Gastrocnemius medialis (tissue), 4 donors: Measurements from ENCODE around the gene NACC1. TPM values are rescaled to one million over a fixed set of nuclear protein-coding genes. Genes with fewer than 3 reads are reported as not detected.

Experiments used
- ATAC-seq, 2 donors: fragments of 150-250 bp; one replicate each; pipeline ENCODE4 v1.9.1; 2016
- DNase-seq, 2 donors: peaks; one replicate each; pipeline ENCODE4 v3.0.0-alpha.2; 2019
- H3K27ac ChIP-seq, 4 donors: fragments of 200-600 bp; sonication (generic); 1 replicate in 1 of 4; 2 replicates in 3 of 4; pipeline ENCODE4 v1.5.1; 2016 to 2018; ENCODE audit warnings: mild to moderate bottlenecking in 2 of 4, moderate library complexity in 1 of 4
- H3K27me3 ChIP-seq, 3 donors: fragments of 200-600 bp; sonication (generic) in 2 of 3; 1 replicate in 1 of 3; 2 replicates in 2 of 3; pipeline versions ENCODE4 v1.5.1 to v1.6.0; 2016 to 2019; ENCODE audit warnings: mild to moderate bottlenecking in 1 of 3, moderate library complexity in 1 of 3
- H3K36me3 ChIP-seq, 2 donors: fragments of 200-600 bp; sonication (generic) in 1 of 2; one replicate each; pipeline ENCODE4 v1.5.1; 2017 to 2018
- H3K4me1 ChIP-seq, 2 donors: fragments of 200-600 bp; sonication (generic) in 1 of 2; one replicate each; pipeline ENCODE4 v1.5.1; 2016 to 2017; ENCODE audit warnings: mild to moderate bottlenecking in 2 of 2
- H3K4me3 ChIP-seq, 4 donors: fragments of 200-600 bp; sonication (generic) in 3 of 4; 1 replicate in 1 of 4; 2 replicates in 3 of 4; pipeline ENCODE4 v1.5.1; 2016 to 2019; ENCODE audit warnings: mild to moderate bottlenecking in 2 of 4
- H3K9me3 ChIP-seq, 3 donors: fragments of 200-600 bp; sonication (generic) in 2 of 3; 1 replicate in 1 of 3; 2 replicates in 2 of 3; pipeline ENCODE4 v1.5.1; 2016 to 2019
- POLR2A ChIP-seq, 2 donors: fragments of 450-650 bp; IDR thresholded peaks; one replicate each; pipeline ENCODE4 v1.6.1; 2017; ENCODE audit warnings: antibody characterized with exemption in 2 of 2, mild to moderate bottlenecking in 2 of 2, moderate library complexity in 2 of 2
- in situ Hi-C, 4 donors: fragments of 200-750 bp; cut with MboI; loops; one replicate each; pipeline versions ENCODE4 v1.15.0 to v1.8.0; 2017; ENCODE audit warnings: low sequenced_read_pairs in 4 of 4
- intact Hi-C: fragments of 100-400 bp; cut with DNase I; formaldehyde crosslinking; loops from one replicate; pipeline ENCODE4 v1.15.1; 2023; ENCODE audit warnings: low total_unique reads
- total RNA-seq, 4 donors: library from RNA; depleted of rRNA; stranded (reverse); fragments of >200 nt; gene quantifications; one replicate each; pipeline versions ENCODE4 v1.1.0 to v1.2.3, GENCODE V29; 2016
- TF ChIP-seq, protein P1 (sequence below), 5 experiments: fragments of 450-650 bp in 3 of 5; fragments of 200-600 bp in 2 of 5; sonication (generic) in 2 of 5; IDR thresholded peaks in 4 of 5; conservative IDR thresholded peaks in 1 of 5; 1 replicate in 4 of 5; 2 replicates in 1 of 5; pipeline ENCODE4 v1.5.1; 2016 to 2019; ENCODE audit warnings: antibody characterized with exemption in 5 of 5, mild to moderate bottlenecking in 3 of 5, moderate library complexity in 3 of 5

The NACC1 gene
- total RNA-seq, 4 donors from 2014 or later, result 36.3 to 81.3 (median 49.4) TPM

DNA sequence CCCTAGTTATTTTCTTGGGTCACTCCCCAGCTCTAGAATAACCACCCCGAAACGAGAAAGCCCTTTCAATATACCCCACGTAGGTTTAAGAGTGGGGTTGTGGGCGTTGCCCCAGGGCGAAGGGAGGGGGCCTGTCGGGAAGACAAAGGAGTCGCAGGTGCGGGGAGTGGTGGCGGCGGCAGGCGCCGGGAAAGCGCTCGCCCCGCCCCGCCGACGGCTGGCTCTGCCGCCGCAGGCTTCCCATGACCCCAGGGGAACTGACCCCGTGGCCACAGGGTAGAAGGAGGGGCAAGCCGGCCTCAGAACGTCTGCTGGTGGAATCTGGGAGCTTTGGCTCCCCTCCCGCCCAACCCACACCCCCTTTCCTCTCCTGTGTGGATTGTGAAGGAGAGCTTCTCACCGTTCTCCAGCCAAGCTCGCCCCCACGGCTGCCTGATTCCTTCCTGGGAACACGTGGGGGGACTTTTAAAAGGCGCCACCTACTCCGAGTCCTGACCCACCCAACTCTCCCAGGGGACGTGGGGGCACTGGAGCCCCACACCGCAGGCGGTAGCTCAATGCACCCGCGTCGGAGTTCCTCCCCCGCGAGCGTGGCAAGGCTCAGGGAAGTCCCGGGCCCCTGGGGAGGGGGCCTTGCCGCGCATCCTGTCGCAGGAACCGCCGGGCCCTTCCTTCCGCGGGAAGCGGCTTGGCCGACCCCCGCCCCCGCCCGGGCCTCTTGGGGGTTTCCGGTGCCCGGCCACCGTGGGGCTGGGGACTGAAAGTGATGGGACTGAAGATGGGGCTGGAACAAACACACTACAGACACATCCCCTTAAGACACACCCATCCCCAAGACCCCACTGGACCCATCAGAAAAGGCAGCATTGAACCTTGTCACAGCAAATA, 37.7 kb downstream of the NACC1 start:
- in situ Hi-C loops, result no loop called here
- Histone ChIP-seq H3K4me1 (peaks cover 21 to 29% of the 10 kb centered on the region in 2 donors), H3K36me3 (no peaks in the 10 kb centered on the region), H3K27ac (peak overlapping the region; percentile 96 to 99 (median 98)), H3K27me3 (peaks cover 0 to 25% (median 14%) of the 10 kb centered on the region in 3 donors), H3K4me3 (peak overlapping the region; percentile 56 to 94 (median 91)), H3K9me3 (no peaks in the 10 kb centered on the region)
- ATAC-seq (no peak), DNase-seq (peak; percentile 40 to 69)
- intact Hi-C loops, result no loop called here
- TF ChIP-seq, protein P1, sequence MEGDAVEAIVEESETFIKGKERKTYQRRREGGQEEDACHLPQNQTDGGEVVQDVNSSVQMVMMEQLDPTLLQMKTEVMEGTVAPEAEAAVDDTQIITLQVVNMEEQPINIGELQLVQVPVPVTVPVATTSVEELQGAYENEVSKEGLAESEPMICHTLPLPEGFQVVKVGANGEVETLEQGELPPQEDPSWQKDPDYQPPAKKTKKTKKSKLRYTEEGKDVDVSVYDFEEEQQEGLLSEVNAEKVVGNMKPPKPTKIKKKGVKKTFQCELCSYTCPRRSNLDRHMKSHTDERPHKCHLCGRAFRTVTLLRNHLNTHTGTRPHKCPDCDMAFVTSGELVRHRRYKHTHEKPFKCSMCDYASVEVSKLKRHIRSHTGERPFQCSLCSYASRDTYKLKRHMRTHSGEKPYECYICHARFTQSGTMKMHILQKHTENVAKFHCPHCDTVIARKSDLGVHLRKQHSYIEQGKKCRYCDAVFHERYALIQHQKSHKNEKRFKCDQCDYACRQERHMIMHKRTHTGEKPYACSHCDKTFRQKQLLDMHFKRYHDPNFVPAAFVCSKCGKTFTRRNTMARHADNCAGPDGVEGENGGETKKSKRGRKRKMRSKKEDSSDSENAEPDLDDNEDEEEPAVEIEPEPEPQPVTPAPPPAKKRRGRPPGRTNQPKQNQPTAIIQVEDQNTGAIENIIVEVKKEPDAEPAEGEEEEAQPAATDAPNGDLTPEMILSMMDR (IDR thresholded peaks at IDR 0.05 in 4 of 5, conservative IDR thresholded peaks at IDR 0.05 in 1 of 5), result no peak
- TF ChIP-seq POLR2A (IDR thresholded peaks at IDR 0.05), result peak; percentile 16 to 28

DNA sequence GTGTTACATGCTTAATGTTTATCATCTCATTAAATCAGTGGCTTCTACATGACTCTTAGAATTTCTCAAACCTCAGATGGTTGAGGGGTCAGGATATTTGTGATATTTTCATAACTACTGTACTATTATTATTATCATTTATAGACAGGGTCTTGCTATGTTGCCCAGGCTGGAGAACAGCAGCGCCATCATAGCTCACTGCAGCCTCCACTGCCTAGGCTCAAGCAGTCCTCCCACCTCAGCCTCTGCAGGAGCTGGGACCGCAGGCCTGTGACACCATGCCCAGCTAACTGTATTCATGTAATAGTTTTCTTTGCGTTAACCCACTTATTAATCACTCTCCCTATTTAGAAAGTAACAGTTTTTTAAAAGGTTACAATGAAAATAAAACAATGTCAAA, 41.6 kb downstream of the NACC1 start:
- ATAC-seq (no peak), DNase-seq (no peak)
- in situ Hi-C loops, result no loop called here
- H3K36me3 ChIP-seq, result no peaks in the 10 kb centered on the region
- no peak for TF ChIP-seq POLR2A (IDR thresholded peaks at IDR 0.05)
- TF ChIP-seq, protein P1 (IDR thresholded peaks at IDR 0.05 in 4 of 5, conservative IDR thresholded peaks at IDR 0.05 in 1 of 5), result no peak
- peaks cover 0 to 11% (median 11%) of the 10 kb centered on the region in 3 donors for H3K27me3 ChIP-seq
- no peak overlapping the region for H3K27ac ChIP-seq
- no peak overlapping the region for H3K4me3 ChIP-seq
- H3K4me1 ChIP-seq, result peaks cover 22 to 32% of the 10 kb centered on the region in 2 donors
- H3K9me3 ChIP-seq, result no peaks in the 10 kb centered on the region
- intact Hi-C loops, result no loop called here

DNA sequence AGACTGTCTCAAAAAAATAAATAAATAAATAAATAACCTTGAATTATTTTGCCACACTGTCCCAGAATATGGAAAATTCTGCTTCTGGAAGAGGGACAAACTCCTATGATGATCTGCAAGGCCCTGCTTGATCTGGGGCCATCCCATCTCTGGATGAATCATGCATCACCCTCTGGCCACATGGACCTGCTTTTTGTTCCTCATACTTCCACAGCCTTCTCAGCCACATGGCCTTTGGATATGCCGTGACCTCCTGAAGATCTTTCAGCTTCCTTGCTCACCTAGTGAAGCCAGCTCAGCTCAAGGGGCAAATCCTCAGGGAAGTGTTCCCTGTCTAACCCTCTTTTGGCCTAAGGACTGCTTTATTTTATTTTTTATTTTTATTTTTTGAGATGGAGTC, 42.5 kb downstream of the NACC1 start:
- Histone ChIP-seq H3K4me3 (no peak overlapping the region), H3K27me3 (peaks cover 0 to 5% (median 4%) of the 10 kb centered on the region in 3 donors), H3K27ac (no peak overlapping the region), H3K9me3 (no peaks in the 10 kb centered on the region), H3K36me3 (no peaks in the 10 kb centered on the region), H3K4me1 (peaks cover 23 to 26% of the 10 kb centered on the region in 2 donors)
- no peak for TF ChIP-seq POLR2A (IDR thresholded peaks at IDR 0.05)
- TF ChIP-seq, protein P1 (IDR thresholded peaks at IDR 0.05 in 4 of 5, conservative IDR thresholded peaks at IDR 0.05 in 1 of 5), result no peak
- in situ Hi-C loops, result no loop called here
- DNase-seq (no peak), ATAC-seq (no peak)
- intact Hi-C loops, result no loop called here

DNA sequence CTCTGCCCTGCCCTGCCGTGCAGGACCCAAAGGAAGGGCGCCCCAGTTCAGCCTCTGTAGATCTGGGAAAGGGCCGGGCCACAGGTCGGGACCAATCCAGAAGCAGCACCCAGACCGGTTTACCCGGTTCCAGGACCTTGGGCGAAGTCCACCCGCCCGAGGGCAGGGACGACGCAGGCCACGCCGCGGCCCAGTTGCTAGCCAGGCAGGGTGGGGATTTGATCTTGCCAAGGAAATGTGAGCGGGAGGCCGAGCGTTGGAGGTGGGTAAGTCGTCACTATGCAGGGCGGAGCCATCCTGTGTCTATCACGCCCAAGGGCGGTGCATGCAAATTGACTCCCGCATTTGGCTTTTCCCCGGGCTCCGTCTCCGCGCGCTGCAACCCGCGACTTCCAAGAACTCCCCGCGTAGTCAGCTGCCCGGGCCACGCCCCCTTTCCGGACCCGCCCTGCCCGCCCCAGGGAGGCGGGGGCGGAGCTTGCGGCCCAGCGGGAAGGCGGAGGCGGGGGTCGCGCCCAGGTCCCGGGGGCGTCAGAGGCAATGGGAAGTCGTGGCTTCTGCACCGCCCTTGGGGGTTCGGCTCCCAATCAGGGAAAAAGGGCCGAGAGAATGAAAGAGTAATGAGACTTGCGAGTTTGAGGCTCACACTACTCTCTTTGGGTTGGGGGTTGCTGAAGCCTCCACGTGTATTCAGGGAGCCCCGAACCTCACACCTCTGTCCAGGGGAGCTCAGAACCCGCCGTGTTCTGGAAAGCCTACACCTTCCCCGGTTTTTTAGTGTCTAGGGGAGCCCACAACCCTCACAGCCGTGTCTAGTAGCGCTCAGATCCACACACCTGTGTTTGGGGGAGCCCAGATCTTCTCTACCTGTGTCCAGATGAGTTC, 44.9 kb downstream of the NACC1 start:
- H3K4me1 ChIP-seq, result peaks cover 14 to 26% of the 10 kb centered on the region in 2 donors
- H3K36me3 ChIP-seq, result no peaks in the 10 kb centered on the region
- ATAC-seq, result peak; percentile 95 to 96
- H3K27me3 ChIP-seq, result no peaks in the 10 kb centered on the region
- in situ Hi-C loops, result no loop called here
- intact Hi-C loops, result loop anchor here (1.0 kb wide), 1 partner anchor 45 kb away; the partner anchor contains the start of gene NACC1
- peak overlapping the region; percentile 52 to 65 (median 60) for H3K4me3 ChIP-seq
- peak; percentile 95 to 97 for DNase-seq
- H3K9me3 ChIP-seq, result no peaks in the 10 kb centered on the region
- TF ChIP-seq, protein P1 (IDR thresholded peaks at IDR 0.05 in 4 of 5, conservative IDR thresholded peaks at IDR 0.05 in 1 of 5), result no peak
- TF ChIP-seq POLR2A (IDR thresholded peaks at IDR 0.05), result peak; percentile 38 to 57
- peak overlapping the region; percentile 80 to 89 (median 88) for H3K27ac ChIP-seq
